H9 (cell line): ENCODE data around the gene NFATC4. TPM values are rescaled to one million over a fixed set of nuclear protein-coding genes. Genes with fewer than 3 reads are reported as not detected.

ENCODE experiments used
- DNase-seq: peaks from one replicate; pipeline ENCODE4 v3.0.0-alpha.2; 2017
- H2AFZ ChIP-seq: one replicate; pipeline ENCODE4 v1.6.1; 2013; ENCODE audit warnings: mild to moderate bottlenecking, low read length, control low read depth, moderate library complexity
- H2AK5ac ChIP-seq: 2 replicates; pipeline ENCODE4 v1.6.1; 2013; ENCODE audit warnings: low read length, control low read depth, mixed read lengths; ENCODE audit not compliant: insufficient read length
- H2BK120ac ChIP-seq: one replicate; pipeline ENCODE4 v1.6.1; 2013; ENCODE audit warnings: low read depth, mild to moderate bottlenecking, low read length, control low read depth, inconsistent platforms; ENCODE audit not compliant: poor library complexity, severe bottlenecking
- H2BK12ac ChIP-seq: 2 replicates; pipeline ENCODE4 v1.6.1; 2013; ENCODE audit warnings: low read length, control low read depth, mixed read lengths, low read depth; ENCODE audit not compliant: insufficient read length
- H2BK15ac ChIP-seq: 2 replicates; pipeline ENCODE4 v1.6.1; 2013; ENCODE audit warnings: low read depth, low read length, control low read depth
- H2BK20ac ChIP-seq: one replicate; pipeline ENCODE4 v1.6.1; 2013; ENCODE audit warnings: low read depth, mild to moderate bottlenecking, low read length, control low read depth, inconsistent platforms; ENCODE audit not compliant: poor library complexity, severe bottlenecking
- H2BK5ac ChIP-seq: 2 replicates; pipeline ENCODE4 v1.6.1; 2013; ENCODE audit warnings: low read length, control low read depth, mixed read lengths; ENCODE audit not compliant: insufficient read length
- H3K14ac ChIP-seq: 2 replicates; pipeline ENCODE4 v1.6.1; 2013; ENCODE audit warnings: low read length, control low read depth; ENCODE audit not compliant: insufficient read depth
- H3K18ac ChIP-seq: 2 replicates; pipeline ENCODE4 v1.6.1; 2013; ENCODE audit warnings: low read depth, mild to moderate bottlenecking, mixed read lengths, low read length, control low read depth; ENCODE audit not compliant: insufficient read length
- H3K23ac ChIP-seq: 2 replicates; pipeline ENCODE4 v1.6.1; 2013; ENCODE audit warnings: low read length, control low read depth, mixed read lengths, low read depth; ENCODE audit not compliant: insufficient read length
- H3K23me2 ChIP-seq: 2 replicates; pipeline ENCODE4 v1.6.1; 2013; ENCODE audit warnings: low read depth, mild to moderate bottlenecking, mixed read lengths, low read length, control low read depth; ENCODE audit not compliant: insufficient read length, poor library complexity, severe bottlenecking
- H3K27ac ChIP-seq: 2 replicates; pipeline ENCODE4 v1.5.1; 2013; ENCODE audit warnings: low read length, control low read depth, mixed read lengths, low read depth; ENCODE audit not compliant: insufficient read length
- H3K27me3 ChIP-seq: 2 replicates; pipeline ENCODE4 v1.6.1; 2013; ENCODE audit warnings: low read length, control low read depth, inconsistent platforms; ENCODE audit not compliant: insufficient read depth
- H3K4ac ChIP-seq: 2 replicates; pipeline ENCODE4 v1.6.1; 2013; ENCODE audit warnings: low read depth, mild to moderate bottlenecking, control low read depth, inconsistent platforms, low read length, moderate library complexity
- H3K4me1 ChIP-seq: 2 replicates; pipeline ENCODE4 v1.6.1; 2013; ENCODE audit warnings: low read length, control low read depth, inconsistent platforms; ENCODE audit not compliant: insufficient read depth
- H3K4me2 ChIP-seq: 2 replicates; pipeline ENCODE4 v1.6.1; 2013; ENCODE audit warnings: low read length, control low read depth, mixed read lengths; ENCODE audit not compliant: insufficient read length, insufficient read depth
- H3K56ac ChIP-seq: 2 replicates; pipeline ENCODE4 v1.6.1; 2013; ENCODE audit warnings: low read depth, mild to moderate bottlenecking, mixed read lengths, low read length, control low read depth; ENCODE audit not compliant: insufficient read length
- H3K79me1 ChIP-seq: 2 replicates; pipeline ENCODE4 v1.6.1; 2013; ENCODE audit warnings: low read depth, mild to moderate bottlenecking, moderate library complexity, low read length, control low read depth, inconsistent platforms; ENCODE audit not compliant: insufficient read depth, poor library complexity, severe bottlenecking
- H3K79me2 ChIP-seq: 2 replicates; pipeline ENCODE4 v1.6.1; 2013; ENCODE audit warnings: low read length, control low read depth, inconsistent platforms; ENCODE audit not compliant: insufficient read depth
- H3K9ac ChIP-seq: 2 replicates; pipeline ENCODE4 v1.6.1; 2013; ENCODE audit warnings: low read length, control low read depth, mixed read lengths; ENCODE audit not compliant: insufficient read length; ENCODE audit errors: extremely low read depth
- H3K9me3 ChIP-seq: one replicate; pipeline ENCODE4 v1.6.1; 2013; ENCODE audit warnings: low read depth, low read length, inconsistent platforms; ENCODE audit not compliant: control insufficient read depth
- H3T11ph ChIP-seq: one replicate; pipeline ENCODE4 v1.6.1; 2013; ENCODE audit warnings: mild to moderate bottlenecking, low read length, control low read depth, inconsistent platforms
- H4K20me1 ChIP-seq: one replicate; pipeline ENCODE4 v1.6.1; 2013; ENCODE audit not compliant: control insufficient read depth, insufficient read length, insufficient read depth
- H4K5ac ChIP-seq: 2 replicates; pipeline ENCODE4 v1.6.1; 2013; ENCODE audit warnings: low read depth, mild to moderate bottlenecking, mixed read lengths, low read length, control low read depth; ENCODE audit not compliant: insufficient read length
- H4K8ac ChIP-seq: replicated peaks from 2 replicates; pipeline ENCODE4 v1.6.1; 2013; ENCODE audit warnings: low read length, control low read depth, mixed read lengths, low read depth; ENCODE audit not compliant: insufficient read length
- H4K91ac ChIP-seq: 2 replicates; pipeline ENCODE4 v1.6.1; 2013; ENCODE audit warnings: low read depth, mild to moderate bottlenecking, moderate library complexity, mixed read lengths, low read length, control low read depth; ENCODE audit not compliant: insufficient read length
- H3K27ac Mint-ChIP-seq, 3 experiments: 2 replicates in 2 of 3; 3 replicates in 1 of 3; pipeline ENCODE4 v1.8.0; 2020 to 2021; ENCODE audit warnings: mixed read lengths in 3 of 3, mild to moderate bottlenecking in 1 of 3, moderate library complexity in 1 of 3
- H3K27me3 Mint-ChIP-seq: 2 replicates; pipeline ENCODE4 v1.8.0; 2021; ENCODE audit warnings: low read depth, mild to moderate bottlenecking, moderate library complexity, mixed read lengths
- H3K36me3 Mint-ChIP-seq, 3 experiments: 2 replicates in 2 of 3; 3 replicates in 1 of 3; pipeline ENCODE4 v1.8.0; 2020 to 2021; ENCODE audit warnings: low read depth in 3 of 3, mixed read lengths in 3 of 3; ENCODE audit not compliant: insufficient read depth in 1 of 3
- H3K4me1 Mint-ChIP-seq, 2 experiments: 2 replicates each; pipeline ENCODE4 v1.8.0; 2020; ENCODE audit warnings: mixed read lengths in 2 of 2
- H3K4me3 Mint-ChIP-seq, 2 experiments: 2 replicates in 1 of 2; 3 replicates in 1 of 2; pipeline ENCODE4 v1.8.0; 2020 to 2021; ENCODE audit warnings: mild to moderate bottlenecking in 2 of 2, mixed read lengths in 2 of 2, moderate library complexity in 1 of 2
- H3K9me3 Mint-ChIP-seq, 2 experiments: 2 replicates in 1 of 2; 3 replicates in 1 of 2; pipeline ENCODE4 v1.8.0; 2020; ENCODE audit warnings: mild to moderate bottlenecking in 2 of 2, mixed read lengths in 2 of 2, moderate library complexity in 1 of 2
- CTCF ChIP-seq: fragments of 200-600 bp; sonication (generic); conservative IDR thresholded peaks from 3 replicates; pipeline ENCODE4 v1.8.0; 2021; ENCODE audit warnings: antibody characterized with exemption, mild to moderate bottlenecking
- WGBS: extraction: QIAGEN DNeasy Blood & Tissue Kit; methylation state at CpG from one replicate; pipeline ENCODE4 v1.1.7; 2013; ENCODE audit warnings: missing lambda C conversion rate, low lambda C conversion rate, mixed read lengths; ENCODE audit not compliant: insufficient read length; ENCODE audit errors: extremely low coverage; 5-methylcytosine and 5-hydroxymethylcytosine counted together
- total RNA-seq: library from RNA; stranded (reverse); gene quantifications from 2 replicates; pipeline ENCODE4 v1.2.1, GENCODE V29; 2021

Gene NFATC4
- total RNA-seq, 1 experiment from 2014 or later, result 46.4 TPM

- H2BK15ac ChIP-seq, result no peak overlapping the region
- no peak overlapping the region for H3K18ac ChIP-seq
- H3K27me3 ChIP-seq, result peaks cover 63% of the 10 kb centered on the region
- H2AFZ ChIP-seq, result no peak overlapping the region
- no peak overlapping the region for H2BK5ac ChIP-seq
- no peak overlapping the region for H3K9ac ChIP-seq
- H3K4me2 ChIP-seq, result peak overlapping the region; percentile 62
- no peak for TF ChIP-seq CTCF
- no peak overlapping the region for H2AK5ac ChIP-seq
- Mint-ChIP-seq H3K4me1 (peaks cover 32 to 38% of the 10 kb centered on the region in 2 experiments), H3K9me3 (peaks cover 0 to 2% of the 10 kb centered on the region in 2 experiments; a peak in 3 of 5 replicates), H3K27me3 (peaks cover 100% of the 10 kb centered on the region), H3K27ac (no peak overlapping the region), H3K36me3 (no peaks in the 10 kb centered on the region; a peak in 1 of 7 replicates), H3K4me3 (peak overlapping the region; percentile 59 to 91)
- no peaks in the 10 kb centered on the region for H3K79me1 ChIP-seq
- peaks cover 28% of the 10 kb centered on the region for H3K23me2 ChIP-seq
- H4K91ac ChIP-seq, result no peak overlapping the region
- no peak overlapping the region for H2BK120ac ChIP-seq
- no peak for DNase-seq
- H3K14ac ChIP-seq, result no peak overlapping the region
- H3K27ac ChIP-seq, result no peak overlapping the region
- no peak overlapping the region for H2BK20ac ChIP-seq
- H3K4ac ChIP-seq, result no peak overlapping the region
- no CpG with 5 or more reads among the region's 12 CpGs for WGBS
- no peak overlapping the region for H3K56ac ChIP-seq
- H3K4me1 ChIP-seq, result no peaks in the 10 kb centered on the region; the same call in 1 of the 2 replicates
- H3K9me3 ChIP-seq, result no peaks in the 10 kb centered on the region
- H3K79me2 ChIP-seq, result no peaks in the 10 kb centered on the region
- H2BK12ac ChIP-seq, result no peak overlapping the region
- no peak overlapping the region for H3T11ph ChIP-seq
- H4K5ac ChIP-seq, result no peak overlapping the region
- no peaks in the 10 kb centered on the region for H4K20me1 ChIP-seq
- H4K8ac ChIP-seq, result no peak overlapping the region
- H3K23ac ChIP-seq, result no peak overlapping the region
Observed at GRCh38 chr14:24335461-24336171, 32.4 kb upstream of the NFATC4 start.
